NCI-H774 (cell line): ENCODE data around the gene SCAF4.

Source experiments
- DNase-seq: peaks from one replicate; lab custom pipeline; 2025; lab: John Stamatoyannopoulos, UW

Gene SCAF4

GRCh38 chr21:31713973-31714740 is 17.8 kb downstream of the SCAF4 start:
- DNase-seq = no peak

- DNase-seq = no peak
These were observed 18.8 kb downstream of the SCAF4 start for GRCh38 chr21:31713115-31713514.

- DNase-seq = no peak
These were observed 20.1 kb downstream of the SCAF4 start for GRCh38 chr21:31711745-31712285.

GRCh38 chr21:31711326-31711725 is 20.6 kb downstream of the SCAF4 start:
- no peak for DNase-seq

- DNase-seq = no peak
These were observed 21.3 kb downstream of the SCAF4 start for GRCh38 chr21:31710586-31710985.

GRCh38 chr21:31708541-31708940 is 23.4 kb downstream of the SCAF4 start:
- no peak for DNase-seq

- no peak for DNase-seq
These were observed 24.4 kb downstream of the SCAF4 start for GRCh38 chr21:31707499-31707898.

GRCh38 chr21:31706562-31706961 is 25.4 kb downstream of the SCAF4 start:
- no peak for DNase-seq

GRCh38 chr21:31700040-31700439 is 31.9 kb downstream of the SCAF4 start:
- DNase-seq = no peak

GRCh38 chr21:31698461-31698860 is 33.5 kb downstream of the SCAF4 start:
- DNase-seq = no peak

- no peak for DNase-seq
These were observed 35.5 kb downstream of the SCAF4 start for GRCh38 chr21:31696424-31696823.

GRCh38 chr21:31693222-31693621 is 38.7 kb downstream of the SCAF4 start:
- DNase-seq = no peak

GRCh38 chr21:31688603-31689368 is 43.1 kb downstream of the SCAF4 start:
- no peak for DNase-seq

GRCh38 chr21:31687108-31687507 is 44.8 kb downstream of the SCAF4 start:
- no peak for DNase-seq

GRCh38 chr21:31686272-31686915 is 45.5 kb downstream of the SCAF4 start:
- no peak for DNase-seq

GRCh38 chr21:31684918-31685317 is 47.0 kb downstream of the SCAF4 start:
- no peak for DNase-seq

GRCh38 chr21:31683029-31683428 is 48.9 kb downstream of the SCAF4 start:
- no peak for DNase-seq

GRCh38 chr21:31682620-31683019 is 49.3 kb downstream of the SCAF4 start:
- DNase-seq = no peak

- DNase-seq = no peak
These were observed 53.4 kb downstream of the SCAF4 start for GRCh38 chr21:31678478-31678877.

GRCh38 chr21:31677047-31677446 is 54.9 kb downstream of the SCAF4 start:
- no peak for DNase-seq

GRCh38 chr21:31675960-31676359 is 56.0 kb downstream of the SCAF4 start:
- DNase-seq = no peak

- DNase-seq = no peak
These were observed 56.6 kb downstream of the SCAF4 start for GRCh38 chr21:31675318-31675717.
